ENCODE results near the gene PRPF8. TPM values are rescaled to one million over a fixed set of nuclear protein-coding genes. Genes with fewer than 3 reads are reported as not detected.

Gene PRPF8
- total RNA-seq, 1 donor from 2014 or later: 297 TPM

- H3K9me3 Mint-ChIP-seq (ENCODE audit: unreplicated experiment): peaks cover 2% of the 10 kb centered on the region
These were observed 33.2 kb downstream of the PRPF8 start for GRCh38 chr17:1651559-1651844.

GRCh38 chr17:1650731-1651558 is 33.7 kb downstream of the PRPF8 start:
- Mint-ChIP-seq H3K4me1 (ENCODE audit: low read depth, unreplicated experiment) (peaks cover 5% of the 10 kb centered on the region), H3K4me3 (ENCODE audit: unreplicated experiment) (no peak overlapping the region), H3K27me3 (ENCODE audit: unreplicated experiment) (peaks cover 2% of the 10 kb centered on the region), H3K36me3 (ENCODE audit: unreplicated experiment) (peaks cover 12% of the 10 kb centered on the region), H3K9me3 (ENCODE audit: unreplicated experiment) (peaks cover 2% of the 10 kb centered on the region), H3K27ac (ENCODE audit: unreplicated experiment) (no peak overlapping the region)
- no peak for DNase-seq
- TF ChIP-seq CTCF (IDR thresholded peaks at IDR 0.05; ENCODE audit: partially characterized antibody, unreplicated experiment): no peak

More at GRCh38 chr17:1651559-1651844, 33.2 kb downstream of the PRPF8 start:
- no peak for TF ChIP-seq CTCF (IDR thresholded peaks at IDR 0.05; ENCODE audit: partially characterized antibody, unreplicated experiment)
- Mint-ChIP-seq H3K36me3 (ENCODE audit: unreplicated experiment) (peaks cover 15% of the 10 kb centered on the region), H3K27ac (ENCODE audit: unreplicated experiment) (no peak overlapping the region), H3K27me3 (ENCODE audit: unreplicated experiment) (peaks cover 2% of the 10 kb centered on the region), H3K4me3 (ENCODE audit: unreplicated experiment) (no peak overlapping the region), H3K4me1 (ENCODE audit: low read depth, unreplicated experiment) (peaks cover 4% of the 10 kb centered on the region)
- DNase-seq: no peak

- peaks cover 8% of the 10 kb centered on the region for H3K36me3 Mint-ChIP-seq (ENCODE audit: unreplicated experiment)
- H3K9me3 Mint-ChIP-seq (ENCODE audit: unreplicated experiment): peaks cover 2% of the 10 kb centered on the region
- no peak within 1 kb of the TSS for H3K27ac Mint-ChIP-seq (ENCODE audit: unreplicated experiment)
- no peak for DNase-seq
- peaks cover 13% of the 10 kb centered on the region for H3K4me1 Mint-ChIP-seq (ENCODE audit: low read depth, unreplicated experiment)
- no peak for TF ChIP-seq CTCF (IDR thresholded peaks at IDR 0.05; ENCODE audit: partially characterized antibody, unreplicated experiment)
- peak within 1 kb of the TSS; percentile 25 for H3K4me3 Mint-ChIP-seq (ENCODE audit: unreplicated experiment)
- H3K27me3 Mint-ChIP-seq (ENCODE audit: unreplicated experiment): peaks cover 4% of the 10 kb centered on the region
These were observed 34.7 kb downstream of the PRPF8 start, which contains the start of gene RILP for GRCh38 chr17:1649844-1650501. Gene RILP (minus strand): TSS chr17:1649866. CDS start chr17:1649804, 62 bp downstream.

GRCh38 chr17:1648963-1649843 is 35.5 kb downstream of the PRPF8 start:
- Mint-ChIP-seq H3K27me3 (ENCODE audit: unreplicated experiment) (peaks cover 4% of the 10 kb centered on the region), H3K9me3 (ENCODE audit: unreplicated experiment) (peaks cover 4% of the 10 kb centered on the region), H3K4me3 (ENCODE audit: unreplicated experiment) (no peak overlapping the region), H3K36me3 (ENCODE audit: unreplicated experiment) (peaks cover 6% of the 10 kb centered on the region), H3K27ac (ENCODE audit: unreplicated experiment) (no peak overlapping the region), H3K4me1 (ENCODE audit: low read depth, unreplicated experiment) (peaks cover 15% of the 10 kb centered on the region)
- peak; percentile 96 for DNase-seq
- peak; percentile 88 for TF ChIP-seq CTCF (IDR thresholded peaks at IDR 0.05; ENCODE audit: partially characterized antibody, unreplicated experiment)
